Measurements from ENCODE around the gene CLIC1.

The CLIC1 gene

GRCh38 chr6:31763619-31763940, 27.2 kb upstream of the CLIC1 start:
- peaks cover 14 to 64% of the 10 kb centered on the region in 2 experiments; a peak in 2 of 3 replicates for H3K36me3 ChIP-seq (ENCODE audit: control insufficient read depth in 2 of 2, insufficient read depth in 1 of 2, low read length in 2 of 2)
- H3K9me3 ChIP-seq (ENCODE audit: control insufficient read depth, insufficient read depth, low read depth, low read length), result no peaks in the 10 kb centered on the region
- H3K4me3 ChIP-seq (ENCODE audit: low read depth, low read length), result no peak overlapping the region
- TF ChIP-seq KLF1 (tag by site-specific recombination; IDR thresholded peaks at IDR 0.05) (peak; percentile 78), ZNF18 (tag by site-specific recombination; IDR thresholded peaks at IDR 0.05) (no peak), ZNF175 (tag by site-specific recombination; IDR thresholded peaks at IDR 0.05) (no peak), PRDM10 (tag by site-specific recombination; IDR thresholded peaks at IDR 0.05) (peak; percentile 99), ZNF600 (tag by site-specific recombination; IDR thresholded peaks at IDR 0.05) (peak; percentile 90), PRDM4 (tag by site-specific recombination; IDR thresholded peaks at IDR 0.05) (0 out of 2 replicates have a peak, but pooled peaks have one; percentile 22), ZBTB8A (tag by site-specific recombination; IDR thresholded peaks at IDR 0.05) (no peak), WT1 (tag by site-specific recombination; IDR thresholded peaks at IDR 0.05) (0 out of 2 replicates have a peak, but pooled peaks have one; percentile 9), ZBTB17 (tag by site-specific recombination; IDR thresholded peaks at IDR 0.05) (peak; percentile 34; the same call in 1 of the 2 replicates)
- ChIA-PET CTCF (interaction anchor here (0.7 to 2.1 kb wide), 2 partner anchors 12 to 17 kb away, joined by 4 to 5 read pairs; no protein-coding TSS in a partner anchor), POLR2A (interaction anchor here (0.6 to 1.7 kb wide), 4 partner anchors 11 to 70 kb away, joined by 3 to 8 read pairs (median 4); partner anchors contain the start of genes HSPA1B and MSH5)
- no peak overlapping the region for H3K27ac ChIP-seq (ENCODE audit: extremely low read depth, low read depth, low read length)
- no peaks in the 10 kb centered on the region for H3K4me1 ChIP-seq (ENCODE audit: control insufficient read depth, insufficient read depth, low read length)

- H3K9me3 ChIP-seq (ENCODE audit: control insufficient read depth, insufficient read depth, low read depth, low read length), result no peaks in the 10 kb centered on the region
- no peak overlapping the region for H3K27ac ChIP-seq (ENCODE audit: extremely low read depth, low read depth, low read length)
- H3K4me3 ChIP-seq (ENCODE audit: low read depth, low read length), result no peak overlapping the region
- ChIA-PET POLR2A (interaction anchor here (0.9 to 1.7 kb wide), 3 partner anchors 10 to 64 kb away, joined by 3 to 8 read pairs (median 4); partner anchors contain the start of genes HSPA1B and MSH5), CTCF (interaction anchor here (0.7 to 2.1 kb wide), 2 partner anchors 12 to 17 kb away, joined by 4 to 5 read pairs; no protein-coding TSS in a partner anchor)
- peaks cover 14 to 69% of the 10 kb centered on the region in 2 experiments; a peak in 2 of 3 replicates for H3K36me3 ChIP-seq (ENCODE audit: control insufficient read depth in 2 of 2, insufficient read depth in 1 of 2, low read length in 2 of 2)
- H3K4me1 ChIP-seq (ENCODE audit: control insufficient read depth, insufficient read depth, low read length), result no peaks in the 10 kb centered on the region
- peak; percentile 53 for TF ChIP-seq ZIC2 (tag by site-specific recombination; IDR thresholded peaks at IDR 0.05)
- TF ChIP-seq ZBTB7A (tag by site-specific recombination; IDR thresholded peaks at IDR 0.05; ENCODE audit: low read depth), result no peak
These were observed 26.7 kb upstream of the CLIC1 start for GRCh38 chr6:31762878-31763618.

- Histone ChIP-seq H3K4me3 (ENCODE audit: low read depth, low read length) (no peak within 1 kb of the TSS), H3K9me3 (ENCODE audit: control insufficient read depth, insufficient read depth, low read depth, low read length) (no peaks in the 10 kb centered on the region), H3K4me1 (ENCODE audit: control insufficient read depth, insufficient read depth, low read length) (no peaks in the 10 kb centered on the region), H3K36me3 (ENCODE audit: control insufficient read depth in 2 of 2, insufficient read depth in 1 of 2, low read length in 2 of 2) (peaks cover 14 to 70% of the 10 kb centered on the region in 2 experiments; a peak in 2 of 3 replicates), H3K27ac (ENCODE audit: extremely low read depth, low read depth, low read length) (no peak within 1 kb of the TSS)
- CTCF ChIA-PET, result interaction anchor here (0.6 to 3.9 kb wide), 3 partner anchors 7 to 1087 kb away, joined by 4 to 33 read pairs (median 5); no protein-coding TSS in a partner anchor
- POLR2A ChIA-PET, result interaction anchor here (1.7 kb wide), 1 partner anchor 10 kb away, joined by 4 read pairs; no protein-coding TSS in a partner anchor
- no peak for TF ChIP-seq ZNF747 (tag by site-specific recombination; IDR thresholded peaks at IDR 0.05)
- no peak for TF ChIP-seq ZSCAN5A (tag by site-specific recombination; IDR thresholded peaks at IDR 0.05)
- no peak for TF ChIP-seq ZNF621 (tag by site-specific recombination; IDR thresholded peaks at IDR 0.05)
- TF ChIP-seq ZNF169 (tag by site-specific recombination; IDR thresholded peaks at IDR 0.05), result no peak
- TF ChIP-seq ZBTB21 (tag by site-specific recombination; IDR thresholded peaks at IDR 0.05), result no peak
- TF ChIP-seq ZNF501 (tag by site-specific recombination; IDR thresholded peaks at IDR 0.05), result no peak
- TF ChIP-seq BCL6B (tag by site-specific recombination; IDR thresholded peaks at IDR 0.05), result no peak
These were observed 26.0 kb upstream of the CLIC1 start, which contains the start of gene SAPCD1 for GRCh38 chr6:31762356-31762755. SAPCD1 (plus strand) TSS chr6:31762656; CDS start chr6:31763055, 399 bp downstream.

All from HEK293 (cell line).